Breast epithelium (tissue), 4 donors: ENCODE data around the gene LDLRAD4. TPM values are rescaled to one million over a fixed set of nuclear protein-coding genes. Genes with fewer than 3 reads are reported as not detected.

Experiments used
- DNase-seq, 2 donors: peaks; one replicate each; pipeline ENCODE4 v3.0.0-alpha.2; 2019; ENCODE audit warnings: low spot score in 2 of 2
- H3K27ac ChIP-seq, 2 donors: fragments of 200-600 bp; sonication (generic) in 1 of 2; one replicate each; pipeline ENCODE4 v1.5.1; 2016 to 2019; ENCODE audit warnings: mild to moderate bottlenecking in 1 of 2
- H3K27me3 ChIP-seq, 2 donors: fragments of 200-600 bp; sonication (generic) in 1 of 2; one replicate each; pipeline versions ENCODE4 v1.5.1 to v1.6.0; 2017 to 2019; ENCODE audit warnings: control low read depth in 1 of 2, mild to moderate bottlenecking in 1 of 2
- H3K36me3 ChIP-seq: fragments of 200-600 bp; one replicate; pipeline ENCODE4 v1.5.1; 2019
- H3K4me1 ChIP-seq, 2 donors: fragments of 200-600 bp; sonication (generic); one replicate each; pipeline ENCODE4 v1.5.1; 2016 to 2019; ENCODE audit warnings: control low read depth in 1 of 2
- H3K4me3 ChIP-seq, 3 donors: fragments of 200-600 bp; sonication (generic); 1 replicate in 2 of 3; 2 replicates in 1 of 3; pipeline ENCODE4 v1.5.1; 2016 to 2019; ENCODE audit warnings: mild to moderate bottlenecking in 3 of 3, moderate library complexity in 2 of 3
- H3K9me3 ChIP-seq, 2 donors: fragments of 200-600 bp; sonication (generic) in 1 of 2; one replicate each; pipeline ENCODE4 v1.5.1; 2016 to 2019; ENCODE audit warnings: control low read depth in 1 of 2
- POLR2A ChIP-seq: fragments of 450-650 bp; IDR thresholded peaks from one replicate; pipeline ENCODE4 v1.6.1; 2016; ENCODE audit warnings: antibody characterized with exemption, mild to moderate bottlenecking, moderate library complexity
- POLR2AphosphoS5 ChIP-seq, 3 donors: sonication (generic); formaldehyde crosslinking; IDR thresholded peaks; one replicate each; pipeline ENCODE4 v1.6.1; 2017; ENCODE audit warnings: antibody characterized with exemption in 3 of 3
- intact Hi-C: fragments of 100-400 bp; cut with DNase I; formaldehyde crosslinking; loops from one replicate; pipeline ENCODE4 v1.15.1; 2023; ENCODE audit warnings: low total_unique reads
- total RNA-seq, 3 donors: library from RNA; depleted of rRNA; stranded (reverse); fragments of >200 nt; gene quantifications; one replicate each; pipeline ENCODE4 v1.1.0, GENCODE V29; 2016
- TF ChIP-seq, protein P1 (sequence below), 3 donors: fragments of 450-650 bp; IDR thresholded peaks; one replicate each; pipeline ENCODE4 v1.5.1; 2016 to 2017; ENCODE audit warnings: antibody characterized with exemption in 3 of 3, mild to moderate bottlenecking in 3 of 3, moderate library complexity in 3 of 3

The LDLRAD4 gene
- total RNA-seq, 3 donors from 2014 or later: 28.5 to 94.3 (median 42.9) TPM

DNA sequence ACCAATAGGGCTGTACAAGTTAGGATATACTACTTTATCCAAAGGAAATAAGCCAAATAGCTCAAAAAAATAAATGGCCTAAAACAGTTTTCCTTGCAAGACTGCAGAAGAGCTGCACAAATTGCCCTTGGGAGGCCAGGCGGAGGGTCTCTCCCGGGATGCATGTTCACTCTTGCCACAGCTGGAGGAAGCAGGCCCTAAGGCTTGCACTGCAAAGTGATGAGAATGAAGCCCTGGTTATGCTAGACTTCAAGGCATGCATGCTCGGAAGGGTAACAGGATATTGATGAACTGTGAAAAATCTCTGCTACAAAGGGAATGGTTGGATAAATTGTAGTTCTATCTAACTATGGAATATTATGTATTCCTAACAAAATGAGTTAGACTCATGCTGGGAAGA is 27.5 kb upstream of the LDLRAD4 start:
- Histone ChIP-seq H3K27me3 (no peaks in the 10 kb centered on the region), H3K4me1 (no peaks in the 10 kb centered on the region), H3K27ac (no peak overlapping the region), H3K4me3 (no peak overlapping the region), H3K9me3 (peaks cover 0 to 9% of the 10 kb centered on the region in 2 donors), H3K36me3 (no peaks in the 10 kb centered on the region)
- intact Hi-C loops: no loop called here
- TF ChIP-seq POLR2AphosphoS5 (IDR thresholded peaks at IDR 0.05) (no peak), POLR2A (no peak)
- DNase-seq: no peak

DNA sequence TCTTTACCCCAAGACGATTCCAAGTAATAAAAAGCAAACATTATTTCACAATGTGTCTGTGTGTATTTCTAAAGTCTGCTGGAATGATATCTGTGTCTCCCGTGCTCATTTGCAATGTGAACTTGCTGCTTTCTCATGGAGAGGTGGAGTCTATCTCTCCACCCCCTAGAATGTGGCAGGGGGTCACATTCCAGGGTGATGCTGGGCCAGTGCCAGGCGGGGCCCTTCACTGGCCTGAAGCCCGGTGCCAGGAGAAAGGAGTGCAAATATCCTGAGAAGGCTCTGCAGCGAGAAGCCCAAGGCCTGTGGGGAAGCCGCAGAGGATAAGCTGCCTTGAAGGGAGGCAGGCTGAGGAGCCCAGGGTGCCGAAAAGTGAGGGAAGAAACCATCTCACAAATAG is 26.8 kb upstream of the LDLRAD4 start:
- DNase-seq: no peak
- Histone ChIP-seq H3K4me1 (no peaks in the 10 kb centered on the region), H3K27me3 (no peaks in the 10 kb centered on the region), H3K9me3 (peaks cover 0 to 9% of the 10 kb centered on the region in 2 donors), H3K4me3 (no peak overlapping the region), H3K27ac (no peak overlapping the region), H3K36me3 (no peaks in the 10 kb centered on the region)
- intact Hi-C loops: no loop called here
- TF ChIP-seq, protein P1, sequence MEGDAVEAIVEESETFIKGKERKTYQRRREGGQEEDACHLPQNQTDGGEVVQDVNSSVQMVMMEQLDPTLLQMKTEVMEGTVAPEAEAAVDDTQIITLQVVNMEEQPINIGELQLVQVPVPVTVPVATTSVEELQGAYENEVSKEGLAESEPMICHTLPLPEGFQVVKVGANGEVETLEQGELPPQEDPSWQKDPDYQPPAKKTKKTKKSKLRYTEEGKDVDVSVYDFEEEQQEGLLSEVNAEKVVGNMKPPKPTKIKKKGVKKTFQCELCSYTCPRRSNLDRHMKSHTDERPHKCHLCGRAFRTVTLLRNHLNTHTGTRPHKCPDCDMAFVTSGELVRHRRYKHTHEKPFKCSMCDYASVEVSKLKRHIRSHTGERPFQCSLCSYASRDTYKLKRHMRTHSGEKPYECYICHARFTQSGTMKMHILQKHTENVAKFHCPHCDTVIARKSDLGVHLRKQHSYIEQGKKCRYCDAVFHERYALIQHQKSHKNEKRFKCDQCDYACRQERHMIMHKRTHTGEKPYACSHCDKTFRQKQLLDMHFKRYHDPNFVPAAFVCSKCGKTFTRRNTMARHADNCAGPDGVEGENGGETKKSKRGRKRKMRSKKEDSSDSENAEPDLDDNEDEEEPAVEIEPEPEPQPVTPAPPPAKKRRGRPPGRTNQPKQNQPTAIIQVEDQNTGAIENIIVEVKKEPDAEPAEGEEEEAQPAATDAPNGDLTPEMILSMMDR (IDR thresholded peaks at IDR 0.05): no peak
- TF ChIP-seq POLR2AphosphoS5 (IDR thresholded peaks at IDR 0.05): no peak

DNA sequence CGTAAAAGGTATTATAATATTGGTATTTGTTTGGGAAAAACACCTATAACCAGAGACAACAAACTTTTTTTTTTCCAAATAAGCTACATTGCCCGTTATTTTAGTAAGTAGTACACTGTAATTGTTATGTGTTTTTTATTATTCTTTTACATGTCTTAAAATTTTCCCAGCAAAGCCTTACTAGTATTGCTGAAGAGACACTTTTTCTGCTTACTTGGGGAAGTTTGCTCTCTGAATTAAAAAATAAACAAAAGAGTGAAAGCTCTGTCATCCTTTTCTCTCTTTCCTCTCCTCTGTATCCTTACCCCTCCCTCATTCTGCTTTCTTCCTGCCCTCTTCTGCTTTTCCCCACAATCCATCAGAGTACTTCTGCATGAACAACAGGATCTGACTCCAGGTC is 25.6 kb upstream of the LDLRAD4 start:
- TF ChIP-seq POLR2AphosphoS5 (IDR thresholded peaks at IDR 0.05) (no peak), POLR2A (no peak)
- TF ChIP-seq, protein P1 (IDR thresholded peaks at IDR 0.05): no peak
- H3K9me3 ChIP-seq: peaks cover 0 to 9% of the 10 kb centered on the region in 2 donors
- no peaks in the 10 kb centered on the region for H3K36me3 ChIP-seq
- no peak for DNase-seq
- no peak overlapping the region for H3K4me3 ChIP-seq
- no peaks in the 10 kb centered on the region for H3K4me1 ChIP-seq
- intact Hi-C loops: no loop called here
- no peak overlapping the region for H3K27ac ChIP-seq
- H3K27me3 ChIP-seq: no peaks in the 10 kb centered on the region

DNA sequence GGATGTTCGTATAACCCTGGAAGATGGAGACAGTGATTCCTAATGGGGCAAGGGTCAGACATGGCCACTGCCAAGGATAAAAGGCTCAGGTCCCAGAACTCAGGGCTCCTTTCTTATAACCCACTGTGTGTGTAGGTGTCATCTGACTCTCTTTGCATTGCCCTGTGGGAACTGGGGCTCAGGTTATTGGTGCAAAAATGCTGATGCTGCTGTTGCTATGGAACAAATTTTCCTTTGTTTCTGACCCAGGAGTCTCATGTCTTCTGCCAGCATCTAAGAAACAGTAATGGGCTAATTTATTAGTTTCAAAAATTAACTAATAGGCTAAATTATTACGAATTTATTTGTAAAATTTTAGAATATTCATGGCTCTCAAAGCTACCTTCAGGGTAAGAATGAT is 24.3 kb upstream of the LDLRAD4 start:
- Histone ChIP-seq H3K4me1 (no peaks in the 10 kb centered on the region), H3K36me3 (no peaks in the 10 kb centered on the region), H3K9me3 (peaks cover 8 to 17% of the 10 kb centered on the region in 2 donors), H3K4me3 (no peak overlapping the region), H3K27ac (no peak overlapping the region), H3K27me3 (no peaks in the 10 kb centered on the region)
- TF ChIP-seq POLR2A (no peak), POLR2AphosphoS5 (IDR thresholded peaks at IDR 0.05) (no peak)
- TF ChIP-seq, protein P1 (IDR thresholded peaks at IDR 0.05): no peak
- intact Hi-C loops: no loop called here
- DNase-seq: no peak

DNA sequence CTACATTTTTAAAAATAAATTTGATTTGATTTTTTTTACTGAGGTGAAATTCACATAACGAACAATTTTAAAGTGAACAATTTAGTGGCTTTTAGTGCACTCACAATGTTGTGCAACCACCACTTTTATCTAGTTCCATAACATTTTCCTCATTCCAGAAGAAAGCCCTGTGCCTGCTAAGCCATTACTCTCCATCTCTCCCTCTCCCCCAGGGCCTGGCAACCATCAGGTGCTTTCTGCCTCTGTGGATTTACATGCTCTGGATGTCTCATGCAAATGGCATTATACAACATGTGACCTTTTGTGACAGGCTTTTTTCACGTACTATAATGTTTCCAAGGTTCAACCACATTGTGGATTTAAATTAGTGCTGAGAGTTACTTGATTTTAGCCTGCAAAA is 19.9 kb upstream of the LDLRAD4 start:
- Histone ChIP-seq H3K36me3 (no peaks in the 10 kb centered on the region), H3K27me3 (no peaks in the 10 kb centered on the region), H3K9me3 (peaks cover 9 to 26% of the 10 kb centered on the region in 2 donors), H3K27ac (no peak overlapping the region), H3K4me3 (no peak overlapping the region), H3K4me1 (no peaks in the 10 kb centered on the region)
- TF ChIP-seq, protein P1 (IDR thresholded peaks at IDR 0.05): no peak
- TF ChIP-seq POLR2A: no peak
- TF ChIP-seq POLR2AphosphoS5 (IDR thresholded peaks at IDR 0.05): no peak
- intact Hi-C loops: no loop called here
- no peak for DNase-seq

DNA sequence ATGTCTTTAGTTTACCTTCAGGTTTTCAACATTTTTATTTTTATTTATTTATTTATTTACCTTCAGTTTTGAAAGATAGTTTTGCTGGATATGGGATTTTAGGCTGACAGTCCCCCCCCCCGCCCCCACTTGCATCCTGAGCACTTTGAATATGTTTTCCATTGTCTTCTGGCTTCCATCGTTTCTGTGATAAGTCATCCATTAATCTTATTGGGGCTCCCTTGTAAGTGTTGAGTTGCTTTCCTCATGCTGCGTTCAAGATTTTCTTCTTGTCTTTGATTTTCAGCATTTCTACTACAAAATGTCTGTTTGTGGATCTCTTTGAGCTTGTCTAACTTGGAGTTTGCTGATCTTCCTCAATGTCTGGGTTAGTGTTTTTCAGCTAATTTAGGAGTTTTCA is 19.4 kb upstream of the LDLRAD4 start:
- TF ChIP-seq, protein P1 (IDR thresholded peaks at IDR 0.05): no peak
- TF ChIP-seq POLR2AphosphoS5 (IDR thresholded peaks at IDR 0.05) (no peak), POLR2A (no peak)
- Histone ChIP-seq H3K27me3 (no peaks in the 10 kb centered on the region), H3K27ac (no peak overlapping the region), H3K4me1 (no peaks in the 10 kb centered on the region), H3K4me3 (no peak overlapping the region), H3K36me3 (no peaks in the 10 kb centered on the region), H3K9me3 (peaks cover 9 to 24% of the 10 kb centered on the region in 2 donors)
- intact Hi-C loops: no loop called here
- DNase-seq: no peak
